Activated CD8-positive, alpha-beta T cell treated with anti-CD3 and anti-CD28 coated beads for 36 hours (primary cell): ENCODE results near the gene PCDHA8. TPM values are rescaled to one million over a fixed set of nuclear protein-coding genes. Genes with fewer than 3 reads are reported as not detected.
"Not testable (repeated sequence)": the region's sequence is repeated elsewhere in the genome, so short reads cannot be mapped to it uniquely, and the experiment has no call there.

ENCODE experiments used
- ATAC-seq: fragments of 200-7000 bp; cut with Tn5 transposase; one replicate; pipeline ENCODE4 v1.10.0; 2021; ENCODE audit warnings: mild to moderate bottlenecking, moderate library complexity
- CTCF ChIA-PET: fragments of 350-600 bp; sonication (Branson Sonifier 250); formaldehyde crosslinking; loops from one replicate; lab custom pipeline; 2021; ENCODE audit warnings: antibody characterized with exemption; lab: Charles Lee
- POLR2A ChIA-PET: fragments of 350-600 bp; sonication (Branson Sonifier 250); formaldehyde crosslinking; loops from one replicate; lab custom pipeline; 2021; ENCODE audit warnings: antibody characterized with exemption; lab: Charles Lee
- DNase-seq: peaks from one replicate; pipeline ENCODE4 v3.0.0-alpha.2; 2020
- H3K27ac Mint-ChIP-seq: one replicate; pipeline ENCODE4 v1.8.0; 2021; ENCODE audit warnings: mild to moderate bottlenecking, mixed read lengths
- H3K27me3 Mint-ChIP-seq: one replicate; pipeline ENCODE4 v1.8.0; 2021; ENCODE audit warnings: mixed read lengths
- H3K36me3 Mint-ChIP-seq: one replicate; pipeline ENCODE4 v1.8.0; 2021; ENCODE audit warnings: low read depth, mixed read lengths
- H3K4me1 Mint-ChIP-seq: one replicate; pipeline ENCODE4 v1.8.0; 2021; ENCODE audit warnings: low read depth, mixed read lengths
- H3K4me3 Mint-ChIP-seq: one replicate; pipeline ENCODE4 v1.8.0; 2021; ENCODE audit warnings: mild to moderate bottlenecking, moderate library complexity, mixed read lengths
- H3K9me3 Mint-ChIP-seq: one replicate; pipeline ENCODE4 v1.8.0; 2021; ENCODE audit warnings: mixed read lengths
- CTCF ChIP-seq: fragments of 200-600 bp; IDR thresholded peaks from one replicate; pipeline ENCODE4 v1.8.0; 2022; ENCODE audit warnings: antibody characterized with exemption, mild to moderate bottlenecking
- intact Hi-C: fragments of 100-400 bp; cut with micrococcal nuclease; formaldehyde crosslinking; loops from one replicate; pipeline ENCODE4 v1.10.0; 2022
- total RNA-seq, 2 experiments: library from RNA; stranded (reverse); gene quantifications; one replicate each; pipeline ENCODE4 v1.2.3, GENCODE V29; 2021

PCDHA8 gene
- total RNA-seq, 2 experiments from 2014 or later = not detected

- intact Hi-C loops = no loop called here
- DNase-seq (no peak), ATAC-seq (no peak)
- no peak for TF ChIP-seq CTCF
- Mint-ChIP-seq H3K9me3 (peaks cover 23% of the 10 kb centered on the region), H3K27ac (no peak overlapping the region), H3K4me3 (no peak overlapping the region), H3K36me3 (peaks cover 6% of the 10 kb centered on the region), H3K4me1 (no peaks in the 10 kb centered on the region), H3K27me3 (peaks cover 20% of the 10 kb centered on the region)
- ChIA-PET POLR2A (no interaction called here), CTCF (interaction anchor here (1.0 kb wide), 1 partner anchor 14 kb away, joined by 3 read pairs; no protein-coding TSS in a partner anchor)
Observed at GRCh38 chr5:140808889-140809291, 32.1 kb upstream of the PCDHA8 start.

GRCh38 chr5:140821375-140822280, 19.4 kb upstream of the PCDHA8 start, which contains the start of gene PCDHA5:
PCDHA5 (plus strand) TSS chr5:140821613.
- H3K27ac Mint-ChIP-seq = no peak within 1 kb of the TSS

GRCh38 chr5:140822281-140822629, 18.7 kb upstream of the PCDHA8 start:
- CTCF ChIA-PET = interaction anchor here (0.7 to 2.0 kb wide), 3 partner anchors 19 to 701 kb away, joined by 3 to 7 read pairs (median 6); partner anchors contain the start of gene PCDHA8
- H3K27ac Mint-ChIP-seq = no peak overlapping the region
- peaks cover 4% of the 10 kb centered on the region for H3K36me3 Mint-ChIP-seq
- POLR2A ChIA-PET = no interaction called here
- H3K4me3 Mint-ChIP-seq = no peak overlapping the region
- peaks cover 5% of the 10 kb centered on the region for H3K9me3 Mint-ChIP-seq
- intact Hi-C loops = no loop called here
- no peak for ATAC-seq
- peaks cover 11% of the 10 kb centered on the region for H3K27me3 Mint-ChIP-seq
- no peaks in the 10 kb centered on the region for H3K4me1 Mint-ChIP-seq
- DNase-seq = no peak
- no peak for TF ChIP-seq CTCF

More at GRCh38 chr5:140821375-140822280, 19.4 kb upstream of the PCDHA8 start, which contains the start of gene PCDHA5:
- Mint-ChIP-seq H3K27me3 (peaks cover 6% of the 10 kb centered on the region), H3K9me3 (peaks cover 5% of the 10 kb centered on the region), H3K4me1 (no peaks in the 10 kb centered on the region), H3K4me3 (no peak within 1 kb of the TSS), H3K36me3 (peaks cover 4% of the 10 kb centered on the region)
- no peak for ATAC-seq
- POLR2A ChIA-PET = interaction anchor here (0.6 kb wide), 1 partner anchor 491 kb away, joined by 3 read pairs; no protein-coding TSS in a partner anchor
- CTCF ChIA-PET = interaction anchor here (0.7 to 2.0 kb wide), 3 partner anchors 19 to 701 kb away, joined by 3 to 7 read pairs (median 6); partner anchors contain the start of gene PCDHA8
- TF ChIP-seq CTCF = no peak
- intact Hi-C loops = no loop called here
- DNase-seq = peak; percentile 58

- DNase-seq, ATAC-seq, intact Hi-C loops, POLR2A ChIA-PET, H3K9me3 Mint-ChIP-seq, CTCF ChIA-PET, H3K36me3 Mint-ChIP-seq, H3K4me1 Mint-ChIP-seq, H3K27ac Mint-ChIP-seq, H3K4me3 Mint-ChIP-seq: not testable (repeated sequence)
- peaks cover 11% of the 10 kb centered on the region for H3K27me3 Mint-ChIP-seq
Observed at GRCh38 chr5:140822969-140823368, 18.0 kb upstream of the PCDHA8 start.

GRCh38 chr5:140823475-140823874, 17.5 kb upstream of the PCDHA8 start:
- CTCF ChIA-PET = no interaction called here
- Mint-ChIP-seq H3K9me3 (peaks cover 7% of the 10 kb centered on the region), H3K36me3 (peaks cover 5% of the 10 kb centered on the region), H3K27ac (no peak overlapping the region), H3K27me3 (peaks cover 15% of the 10 kb centered on the region), H3K4me1 (no peaks in the 10 kb centered on the region), H3K4me3 (no peak overlapping the region)
- intact Hi-C loops = no loop called here
- DNase-seq (no peak), ATAC-seq (no peak)
- POLR2A ChIA-PET = no interaction called here
- no peak for TF ChIP-seq CTCF
